COLO668 (cell line): ENCODE data around the gene BOD1L1.

Experiments
- DNase-seq: peaks from one replicate; lab custom pipeline; 2025; ENCODE audit not compliant: unreplicated experiment; lab: John Stamatoyannopoulos, UW

Gene BOD1L1

DNA sequence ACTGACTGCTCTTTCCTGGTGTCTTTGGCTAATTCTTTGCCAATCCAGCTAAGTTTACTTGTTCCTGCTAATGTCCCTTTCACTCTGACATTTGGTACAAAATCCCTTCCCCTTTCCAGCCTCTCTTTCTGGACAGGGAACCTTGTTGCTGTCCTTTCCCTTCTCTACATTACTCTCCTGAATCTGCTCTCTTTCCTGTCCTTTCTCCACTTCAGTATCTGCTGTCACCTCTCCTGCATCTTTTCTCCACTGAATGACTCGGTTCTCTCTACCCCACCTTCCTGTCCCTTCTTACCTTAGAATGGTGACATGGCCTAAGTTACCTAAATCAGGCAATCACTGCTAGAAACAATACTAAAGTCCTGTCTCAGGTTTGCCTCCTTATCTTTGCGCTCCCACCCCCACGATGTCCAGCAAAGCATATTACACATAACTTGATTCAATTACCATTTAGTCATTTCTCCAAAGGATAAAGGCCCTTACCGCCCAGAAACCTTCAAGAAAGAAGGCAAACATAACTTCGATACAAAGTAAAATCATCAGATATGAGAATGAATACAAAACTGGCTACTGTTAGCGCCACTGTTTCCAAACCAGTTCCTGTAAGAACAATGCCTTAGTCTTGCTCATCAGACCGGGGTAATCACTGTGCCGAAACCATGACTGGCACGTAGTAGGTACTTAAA is 890 bp downstream of the BOD1L1 start:
- DNase-seq, result no peak

DNA sequence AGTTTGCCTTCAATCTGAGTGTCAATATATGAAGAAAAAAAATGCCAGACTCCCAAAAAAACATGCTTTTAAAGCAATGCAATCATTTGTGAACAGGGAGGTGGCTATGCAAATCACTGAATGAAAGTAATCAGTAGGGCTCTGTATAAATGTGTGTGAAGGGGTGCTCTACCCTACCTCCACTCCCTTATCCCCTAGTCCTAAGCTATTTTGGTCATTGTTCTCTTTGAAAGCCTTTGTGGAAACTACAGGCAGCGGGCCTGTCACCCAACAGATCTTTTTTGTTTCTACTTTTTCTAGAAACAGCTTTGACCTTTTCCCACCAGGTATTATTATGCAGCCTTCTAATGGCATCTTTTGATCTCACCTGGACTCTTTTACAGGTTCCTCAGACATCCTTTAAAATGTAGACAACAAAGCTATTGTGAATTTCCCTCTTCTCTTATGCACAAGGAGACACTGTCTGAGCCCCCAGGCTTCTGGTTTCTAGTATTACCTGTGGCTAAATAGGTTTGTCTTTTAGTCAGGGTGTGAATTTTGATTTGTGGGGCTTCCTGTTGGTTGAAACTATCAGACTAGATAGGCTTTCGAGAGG is 9.2 kb downstream of the BOD1L1 start:
- no peak for DNase-seq

DNA sequence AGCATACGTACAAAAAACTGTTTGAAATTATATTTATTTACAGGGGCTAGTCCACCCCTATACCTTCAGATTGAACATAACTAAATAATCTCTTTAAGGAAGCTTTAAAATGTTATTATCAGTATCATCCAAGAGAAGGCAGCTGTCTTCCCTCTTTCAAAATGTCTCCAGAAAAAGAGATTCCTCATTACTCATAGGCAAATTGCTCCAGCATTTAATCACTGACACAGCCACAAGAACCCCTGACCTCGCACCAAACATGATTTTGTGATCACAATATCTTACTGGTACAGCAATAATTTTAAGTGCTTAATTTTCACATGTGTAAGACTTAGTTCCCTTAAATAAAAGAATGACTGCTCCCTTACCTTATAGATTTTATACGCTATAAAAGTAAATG is 9.7 kb downstream of the BOD1L1 start:
- DNase-seq, result no peak

DNA sequence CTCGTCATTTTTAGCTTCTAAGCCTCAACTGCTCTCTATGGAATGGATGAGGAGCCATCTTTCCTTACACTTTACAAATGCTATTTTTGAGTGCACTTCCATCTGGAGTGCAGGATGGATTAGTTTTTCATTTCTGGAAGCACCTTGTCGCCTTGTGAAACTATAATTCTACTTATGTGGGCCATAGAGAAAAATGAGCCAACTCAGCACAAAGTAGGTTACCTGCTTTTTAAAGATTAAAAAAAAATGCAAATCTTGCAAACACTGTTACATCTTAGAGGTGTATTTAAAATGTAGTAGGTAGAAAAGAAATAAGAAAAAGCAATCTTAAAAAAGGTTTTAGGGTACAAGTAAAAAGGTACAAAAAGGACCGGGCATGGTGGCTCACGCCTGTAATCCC is 10.9 kb downstream of the BOD1L1 start:
- no peak for DNase-seq

DNA sequence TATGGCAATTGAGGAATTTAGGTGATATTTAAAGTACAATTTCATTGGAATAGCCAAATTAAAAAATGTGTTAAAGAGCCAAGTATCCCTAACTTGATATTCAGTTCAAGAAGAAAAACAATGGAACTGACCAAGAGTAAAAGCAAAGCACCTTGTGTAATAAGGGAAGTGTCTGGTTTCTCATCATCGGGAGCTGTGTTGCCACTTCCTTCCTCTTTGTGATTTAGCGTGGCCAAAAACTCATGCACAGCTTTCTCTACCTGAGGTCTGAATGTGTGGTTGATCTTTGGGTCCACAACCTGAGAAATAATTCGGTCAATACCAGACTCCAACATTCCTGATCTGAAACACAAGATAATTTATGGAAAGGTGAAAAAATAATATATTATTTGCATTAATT is 12.4 kb downstream of the BOD1L1 start:
- no peak for DNase-seq

DNA sequence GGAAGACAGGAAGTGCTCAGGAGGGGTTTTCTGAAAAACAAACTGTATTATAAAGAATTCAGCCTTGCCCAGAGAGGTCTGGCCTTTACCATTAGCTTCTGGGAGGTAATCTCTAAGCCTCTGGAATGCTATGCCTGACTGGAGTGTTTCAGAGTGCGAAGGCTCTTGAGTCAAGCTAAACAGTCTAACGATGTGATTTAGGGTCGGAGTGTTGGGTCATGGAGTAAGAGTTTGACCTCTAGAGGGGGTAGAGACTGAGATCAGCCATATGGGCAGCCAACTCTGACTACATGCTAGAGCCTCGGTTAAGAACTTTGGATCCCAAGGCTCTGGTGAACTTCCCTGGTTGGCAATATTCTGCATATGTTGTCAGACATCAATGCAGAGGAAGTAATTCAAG is 15.0 kb downstream of the BOD1L1 start:
- DNase-seq, result no peak

DNA sequence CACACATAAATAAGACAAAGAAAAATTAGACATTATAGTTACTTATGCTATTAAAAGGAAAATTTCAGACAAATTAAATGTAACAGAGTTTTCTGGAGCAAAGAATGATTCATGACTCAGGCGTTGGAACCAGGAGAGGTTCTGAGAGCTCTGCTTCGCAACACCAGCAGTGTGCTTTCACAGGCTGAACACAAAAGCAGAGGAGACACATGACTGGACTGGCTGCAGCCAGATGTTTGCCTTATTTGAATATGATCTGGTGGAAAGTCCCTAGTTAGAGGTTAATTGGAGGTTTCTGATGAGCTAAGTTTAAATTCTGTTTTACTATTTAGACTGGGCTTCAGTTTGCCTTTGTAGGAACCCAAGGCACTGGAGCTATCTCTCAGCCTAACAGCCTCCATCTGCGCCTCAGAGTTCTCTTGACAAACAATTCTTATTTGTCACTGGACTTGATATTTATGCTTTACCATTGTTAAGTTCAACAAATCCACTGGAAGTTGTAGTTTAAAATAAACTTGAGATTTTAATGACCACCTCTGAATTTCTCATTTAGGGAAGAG is 16.2 kb downstream of the BOD1L1 start:
- no peak for DNase-seq

DNA sequence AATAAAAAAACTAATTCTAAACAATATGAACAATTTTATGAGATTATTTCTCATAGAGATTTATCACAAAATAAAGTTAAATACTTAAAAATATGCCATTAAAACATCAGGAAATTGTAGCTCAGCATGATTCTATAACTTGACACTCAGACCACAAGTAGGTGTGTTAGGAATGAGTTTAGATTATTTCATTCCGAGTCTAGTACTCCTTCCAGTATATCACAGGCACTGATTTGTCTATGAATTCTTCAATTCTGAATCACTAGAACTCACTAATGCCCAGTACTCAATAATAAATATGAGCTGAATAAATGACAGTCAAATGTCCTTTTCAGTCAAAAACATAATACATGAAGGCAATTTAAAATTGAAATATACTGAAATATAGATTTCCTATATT is 22.2 kb downstream of the BOD1L1 start:
- DNase-seq, result no peak

DNA sequence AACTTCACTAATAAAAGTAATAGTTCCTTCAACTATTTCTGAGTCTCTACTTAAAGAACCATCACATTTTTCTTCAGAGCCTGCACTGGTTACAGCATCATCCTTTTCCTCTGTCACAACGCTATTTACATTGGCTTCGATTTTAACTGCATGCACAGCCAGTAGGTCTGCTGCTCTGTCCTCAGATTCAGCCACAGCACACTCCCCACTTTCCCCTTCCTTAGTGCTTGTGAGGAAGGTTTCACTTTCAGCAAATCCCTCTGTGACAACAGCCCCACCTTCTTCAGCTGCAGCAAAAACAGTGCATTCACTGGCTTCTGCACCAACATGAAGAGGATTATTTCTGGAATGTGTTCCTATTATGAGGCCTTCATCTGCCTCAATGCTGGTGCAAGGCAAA is 25.7 kb downstream of the BOD1L1 start:
- DNase-seq, result no peak

DNA sequence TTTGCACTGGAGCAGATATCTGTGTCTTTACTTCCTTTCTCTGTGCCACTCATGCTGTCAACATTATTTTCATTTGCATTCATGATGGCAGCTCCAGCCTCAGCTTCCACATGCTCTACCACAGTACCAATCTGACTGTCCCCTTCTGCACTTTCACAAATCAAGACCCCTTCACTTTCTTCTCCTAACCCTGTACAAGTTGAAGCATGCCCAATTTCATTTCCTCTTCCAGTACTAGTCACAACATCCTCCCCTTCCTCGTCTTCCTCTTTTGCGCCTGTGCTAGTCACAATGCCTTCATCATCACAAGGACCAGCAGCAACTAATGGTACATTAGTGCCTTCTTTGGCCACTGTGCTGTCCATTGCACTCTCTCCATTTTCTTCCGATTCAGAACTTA is 26.5 kb downstream of the BOD1L1 start:
- no peak for DNase-seq

DNA sequence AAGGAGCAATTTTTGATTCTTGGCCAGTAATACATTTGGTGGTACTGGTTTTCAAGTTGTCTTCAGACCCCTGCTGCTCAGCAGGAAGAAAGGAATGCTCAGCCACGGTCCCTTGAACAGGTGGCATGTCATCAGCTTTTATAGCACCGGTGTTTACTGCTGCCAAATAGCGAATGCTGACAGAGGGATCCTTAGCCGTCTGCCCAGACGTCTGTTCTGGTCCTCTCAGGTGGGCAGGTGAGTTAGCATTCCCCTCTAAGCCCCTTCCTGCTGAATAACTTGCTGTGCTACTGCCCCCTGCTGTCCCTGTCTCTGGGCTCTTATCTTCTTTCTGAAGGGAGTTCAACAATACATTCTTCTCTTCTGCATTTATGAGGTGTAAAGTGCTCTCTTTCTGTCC is 28.4 kb downstream of the BOD1L1 start:
- no peak for DNase-seq

DNA sequence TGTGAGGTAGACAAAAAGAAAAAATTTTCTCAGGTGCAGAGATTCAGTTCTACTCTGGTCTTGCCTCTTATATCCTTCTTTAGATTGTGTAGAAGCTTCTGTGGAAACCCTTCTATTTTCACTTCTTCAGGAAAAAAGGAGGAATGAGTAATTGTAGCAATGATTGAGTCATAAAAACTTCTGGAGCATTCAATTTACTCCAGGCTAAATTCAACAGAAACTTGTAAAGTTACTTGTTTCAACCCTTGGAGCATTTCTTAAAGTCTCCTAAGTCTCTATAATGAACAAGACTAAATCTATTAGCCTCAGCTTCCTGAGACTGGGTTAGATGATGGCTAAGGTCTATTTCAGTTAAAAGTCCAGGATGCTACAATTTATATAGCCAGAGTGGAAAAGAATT is 29.9 kb downstream of the BOD1L1 start:
- no peak for DNase-seq

DNA sequence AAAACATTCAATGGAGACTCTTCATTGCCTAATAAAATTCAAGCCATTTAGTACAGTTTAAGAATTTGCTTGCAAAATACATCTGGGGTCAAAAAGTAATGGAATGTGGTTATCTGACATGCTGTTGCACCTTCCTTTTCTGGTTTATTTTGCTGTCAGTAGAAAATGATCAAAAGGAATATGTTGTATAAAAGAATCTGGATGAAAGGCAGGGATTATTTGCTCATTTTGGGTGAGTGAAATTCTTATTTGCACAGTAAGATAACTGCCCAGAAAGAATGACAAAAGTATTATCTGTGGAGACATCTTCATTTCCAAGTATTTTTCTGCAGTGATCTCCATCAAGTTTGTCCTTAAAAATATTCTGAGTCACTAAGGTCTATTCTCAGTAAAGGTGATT is 30.4 kb downstream of the BOD1L1 start:
- no peak for DNase-seq

DNA sequence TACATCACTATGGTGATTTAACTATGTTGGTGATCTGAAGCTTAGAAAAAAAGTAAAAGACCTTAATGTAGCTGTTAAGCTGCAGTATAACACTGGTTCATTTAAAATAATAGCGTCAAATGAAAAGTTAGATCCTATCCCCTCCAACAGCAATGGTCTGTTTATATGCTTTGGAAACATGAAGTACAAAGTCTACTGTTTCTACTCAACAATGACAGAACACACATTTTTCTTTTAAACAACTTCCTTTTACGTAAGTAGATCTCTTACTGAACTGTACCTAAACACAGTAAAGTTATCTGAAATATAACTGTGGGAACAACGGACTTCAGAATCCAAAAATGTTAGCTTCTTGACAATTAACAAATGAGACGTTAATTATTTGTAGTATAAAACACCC is 35.3 kb downstream of the BOD1L1 start:
- DNase-seq, result no peak

DNA sequence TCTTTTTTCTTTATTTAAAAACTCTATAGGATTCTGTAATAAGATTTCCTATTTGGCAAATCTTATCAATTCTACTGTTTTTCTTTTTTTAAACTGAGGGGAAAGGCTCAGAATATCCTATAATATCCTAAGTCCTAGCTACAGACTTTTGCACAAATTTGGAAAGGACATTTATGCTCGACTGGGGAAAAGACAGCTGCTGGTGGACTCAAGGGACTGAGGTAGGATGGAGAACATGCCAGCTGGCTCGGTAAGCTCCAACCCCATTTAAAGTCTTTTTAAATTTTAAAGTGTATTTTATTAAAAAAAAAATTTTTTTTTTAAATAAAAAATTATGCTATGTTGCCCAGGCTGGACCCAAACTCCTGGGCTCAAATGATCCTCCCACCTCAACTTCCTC is 36.8 kb downstream of the BOD1L1 start:
- DNase-seq, result no peak

DNA sequence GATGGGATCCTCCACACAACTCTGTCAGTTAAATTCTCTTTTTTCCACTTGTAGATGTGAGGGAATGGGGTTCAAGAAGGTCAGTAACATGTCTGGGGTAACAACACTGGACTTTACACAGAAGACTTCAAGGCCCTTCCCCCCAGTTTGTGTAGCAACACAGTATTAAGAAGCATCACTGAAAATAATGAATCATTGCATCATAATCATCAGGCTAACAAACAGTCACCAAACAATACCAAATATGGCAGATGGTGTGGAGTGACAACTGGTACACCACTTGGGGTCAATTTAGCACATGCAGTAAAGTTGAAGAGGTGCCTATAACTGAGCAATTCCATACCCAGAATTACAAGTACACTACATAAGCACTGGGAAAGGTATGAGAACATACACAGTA is 38.6 kb downstream of the BOD1L1 start:
- DNase-seq, result no peak

DNA sequence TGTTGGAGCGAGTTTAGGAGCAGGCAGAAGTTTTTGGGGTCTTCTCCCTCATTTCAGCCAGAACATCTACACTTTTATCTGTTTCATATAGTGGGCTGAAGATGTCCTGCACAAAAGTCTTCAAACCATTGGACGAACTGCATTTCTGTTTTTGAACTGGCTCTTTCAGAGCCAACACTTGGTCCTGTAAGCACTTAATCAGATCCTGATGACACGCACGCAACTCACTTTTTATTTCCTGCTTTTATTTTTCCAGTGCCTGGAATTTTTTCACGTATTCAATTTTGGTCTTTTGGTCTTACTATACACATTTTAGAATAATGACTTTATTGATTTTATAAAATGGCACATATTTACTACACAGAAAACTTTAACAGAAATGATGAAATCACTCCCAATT is 43.0 kb downstream of the BOD1L1 start:
- DNase-seq, result no peak

DNA sequence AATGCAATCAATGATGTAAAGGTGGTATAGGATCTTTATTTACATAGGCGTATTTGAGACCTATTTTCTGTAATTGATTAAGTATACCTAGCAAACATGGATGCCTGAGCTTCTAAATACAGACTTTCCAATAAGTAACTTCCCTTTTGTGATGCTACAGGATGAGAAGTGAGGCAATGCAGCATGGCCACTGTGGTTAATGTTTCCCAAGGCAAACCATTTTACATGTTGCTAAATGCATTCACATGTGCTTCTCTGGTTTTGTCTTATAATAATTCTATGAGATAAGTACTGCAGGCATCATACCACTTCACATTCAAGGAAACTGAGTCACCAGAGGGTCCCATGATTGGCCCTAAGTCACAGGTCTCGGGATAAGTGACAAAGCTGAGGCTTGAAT is 47.5 kb downstream of the BOD1L1 start:
- no peak for DNase-seq

DNA sequence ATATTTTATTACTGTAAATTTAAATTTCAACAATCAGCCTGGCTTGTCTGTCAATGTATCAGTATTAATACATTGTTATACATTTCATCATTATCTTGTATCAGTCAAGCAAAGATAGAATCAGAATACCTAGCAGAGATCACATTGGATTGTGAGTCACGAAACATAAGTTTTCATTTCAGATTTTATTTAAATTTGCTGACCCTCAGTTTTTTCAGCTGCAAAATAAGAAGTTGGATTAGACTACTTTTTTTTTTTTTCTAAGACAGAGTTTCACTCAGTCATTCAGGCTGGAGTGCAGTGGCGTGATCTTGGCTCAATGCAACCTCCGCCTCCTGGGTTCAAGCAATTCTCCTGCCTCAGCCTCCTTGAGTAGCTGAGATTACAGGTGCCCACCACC is 49.9 kb downstream of the BOD1L1 start:
- DNase-seq, result no peak

DNA sequence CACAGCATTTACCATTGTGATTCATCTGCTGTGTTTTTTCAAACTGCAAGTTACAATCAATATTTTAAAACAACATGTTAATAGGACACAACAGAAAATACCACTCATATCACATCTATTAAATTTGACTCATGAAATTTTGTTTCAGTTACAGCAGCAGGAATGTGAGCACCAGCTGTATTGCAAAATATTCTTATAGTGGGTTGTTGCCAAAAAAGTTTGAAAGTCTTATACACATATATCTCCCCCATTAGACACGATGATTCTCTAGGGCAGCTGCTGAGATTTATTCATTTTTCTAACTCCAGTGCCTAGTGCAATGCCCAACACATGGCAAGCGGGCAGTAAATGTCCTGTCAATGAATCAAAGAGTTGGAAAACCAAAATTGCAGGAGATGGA is 56.6 kb downstream of the BOD1L1 start:
- DNase-seq, result no peak

DNA sequence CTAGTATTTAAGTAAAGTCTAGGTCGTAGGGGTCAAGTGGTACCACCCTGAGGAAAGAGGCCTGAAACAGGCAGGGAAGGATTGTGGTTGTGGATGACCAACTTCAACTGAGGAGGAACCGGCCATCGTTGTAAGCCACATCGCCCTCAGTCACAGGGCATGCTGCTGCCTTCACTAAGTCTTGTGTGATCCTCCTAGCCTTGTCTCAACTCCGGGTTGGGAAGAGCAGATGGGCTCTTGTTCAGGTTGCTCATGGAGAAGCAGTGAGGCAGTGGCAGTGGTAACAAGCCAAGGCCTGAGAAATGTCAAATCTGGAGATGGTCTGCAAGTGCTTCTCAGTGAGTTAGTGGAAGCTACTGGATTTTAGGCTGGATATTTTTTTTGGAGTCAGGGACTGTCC is 60.4 kb downstream of the BOD1L1 start:
- DNase-seq, result no peak

DNA sequence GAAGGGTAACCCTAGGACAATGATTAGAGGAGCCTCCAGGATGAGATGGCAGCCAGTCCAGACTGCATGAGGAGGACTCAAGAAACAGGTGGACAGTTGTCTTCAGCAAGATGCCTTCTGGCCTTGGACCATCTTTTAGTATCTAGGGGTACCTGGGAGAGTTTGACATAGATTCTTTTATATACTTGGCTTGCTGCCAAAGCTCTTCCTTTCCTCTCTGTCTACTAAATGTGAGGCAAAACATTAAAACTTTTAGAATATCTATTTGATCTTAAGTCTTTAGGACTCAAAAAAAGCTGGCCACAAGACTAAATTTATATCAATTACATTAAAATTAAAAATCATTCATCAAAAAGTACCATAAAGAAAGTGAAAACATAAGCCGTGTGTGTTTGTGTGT is 64.6 kb downstream of the BOD1L1 start:
- DNase-seq, result no peak

DNA sequence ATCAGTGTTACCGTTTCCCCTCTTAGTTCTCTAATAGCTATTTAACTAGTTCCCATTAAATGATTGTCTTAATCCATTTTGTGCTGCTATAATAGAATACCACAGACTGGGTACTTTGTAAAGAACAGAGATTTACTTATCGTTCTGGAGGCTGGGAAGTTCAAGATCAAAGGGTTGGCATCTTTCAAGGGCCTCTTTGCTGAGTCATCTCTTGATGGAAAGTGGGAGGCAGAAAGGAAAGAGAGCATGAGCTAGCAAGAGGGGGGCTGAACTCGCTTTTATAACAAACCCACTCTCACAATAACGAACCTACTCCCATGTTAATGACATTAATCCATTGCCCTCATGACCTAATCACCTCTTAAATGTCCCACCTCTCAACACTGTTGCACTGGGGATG is 65.9 kb downstream of the BOD1L1 start:
- DNase-seq, result no peak
